SK-N-MC (cell line): ENCODE measurements around the gene IGFN1.

Experiments used
- DNase-seq: peaks from one replicate; pipeline ENCODE4 v3.0.0-alpha.2; 2011; ENCODE audit warnings: low read depth, low spot score
- H3K27ac ChIP-seq: fragments of 200-600 bp; sonication (generic); 2 replicates; pipeline ENCODE4 v1.5.1; 2016; ENCODE audit warnings: mixed run types
- H3K36me3 ChIP-seq: fragments of 200-600 bp; sonication (generic); 2 replicates; pipeline ENCODE4 v1.6.1; 2017; ENCODE audit warnings: antibody characterized with exemption, low read length, mixed read lengths; ENCODE audit not compliant: insufficient read depth
- H3K4me3 ChIP-seq: fragments of 200-600 bp; sonication (generic); 2 replicates; pipeline ENCODE4 v1.5.1; 2016
- H3K9ac ChIP-seq: fragments of 200-600 bp; sonication (generic); 2 replicates; pipeline ENCODE4 v1.8.0; 2017; ENCODE audit warnings: mixed run types, mixed read lengths; ENCODE audit not compliant: insufficient read length
- H3K9me3 ChIP-seq: fragments of 200-600 bp; sonication (generic); 2 replicates; pipeline ENCODE4 v1.6.1; 2017; ENCODE audit warnings: low read depth, mild to moderate bottlenecking, antibody characterized with exemption, low read length, moderate library complexity, mixed read lengths
- EZH2 ChIP-seq: fragments of 200-600 bp; sonication (generic); IDR thresholded peaks from one replicate; pipeline ENCODE4 v1.6.1; 2017; ENCODE audit warnings: antibody characterized with exemption
- FOXP2 ChIP-seq: optimal IDR thresholded peaks from 2 replicates; pipeline ENCODE3; 2011; ENCODE audit warnings: mild to moderate bottlenecking, moderate library complexity; ENCODE audit not compliant: insufficient read depth; ENCODE audit errors: extremely low read length, control extremely low read depth
- POLR2AphosphoS5 ChIP-seq: IDR thresholded peaks from 2 replicates; pipeline ENCODE4 v1.6.1; 2012; ENCODE audit warnings: mild to moderate bottlenecking, low read depth, low read length, borderline replicate concordance

IGFN1 gene

GRCh38 chr1:201274616-201275252 lies 84.1 kb downstream of the IGFN1 start:
- Histone ChIP-seq H3K9ac (no peak overlapping the region), H3K36me3 (no peaks in the 10 kb centered on the region), H3K9me3 (no peaks in the 10 kb centered on the region), H3K4me3 (no peak overlapping the region), H3K27ac (no peak overlapping the region)
- no peak for DNase-seq
- TF ChIP-seq EZH2 (no peak), POLR2AphosphoS5 (no peak), FOXP2 (no peak)

DNA sequence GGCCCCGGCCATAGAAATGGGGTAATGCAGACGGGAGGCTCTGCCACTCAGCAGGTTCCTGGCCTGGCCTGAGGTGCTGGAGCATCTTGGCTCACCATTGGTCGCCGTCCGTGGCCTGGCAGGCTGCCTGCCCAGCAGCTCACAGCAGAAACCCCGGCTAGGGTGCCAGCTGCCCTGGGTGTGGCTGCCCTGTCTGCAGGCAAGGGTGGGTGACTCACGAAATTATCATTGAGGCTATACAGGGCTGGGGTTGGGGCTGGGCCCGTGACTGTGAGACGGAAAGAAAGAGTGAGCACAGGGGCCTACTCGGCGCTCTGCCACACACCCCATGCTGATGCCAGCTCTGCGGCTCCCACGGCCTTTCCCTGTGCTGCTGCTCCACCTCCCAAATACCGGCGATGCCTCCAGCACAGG lies 84.6 kb downstream of the IGFN1 start:
- no peak overlapping the region for H3K9ac ChIP-seq
- H3K27ac ChIP-seq = no peak overlapping the region
- H3K9me3 ChIP-seq = no peaks in the 10 kb centered on the region
- no peak overlapping the region for H3K4me3 ChIP-seq
- DNase-seq = no peak
- no peaks in the 10 kb centered on the region for H3K36me3 ChIP-seq
- TF ChIP-seq POLR2AphosphoS5 (no peak), EZH2 (no peak), FOXP2 (no peak)

DNA sequence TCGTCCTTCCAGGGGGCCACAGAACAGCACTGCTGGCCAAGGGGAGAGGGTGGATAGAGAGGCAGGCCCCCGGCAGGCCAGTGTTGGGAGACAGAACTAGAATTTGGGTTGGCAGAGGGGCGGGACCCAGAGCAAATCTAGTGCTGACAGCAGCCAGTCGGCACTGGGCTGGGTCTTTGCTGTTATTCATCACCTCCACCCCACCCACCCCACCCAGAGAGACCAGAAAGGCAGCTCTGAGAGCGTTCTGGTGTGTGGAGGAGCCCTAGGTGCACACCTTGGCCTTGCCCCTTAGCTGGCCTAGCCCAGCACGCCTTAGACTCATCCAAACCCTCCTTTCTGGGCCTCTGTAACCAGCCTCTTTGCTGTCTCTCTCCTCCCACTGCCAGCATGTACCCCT lies 86.3 kb downstream of the IGFN1 start:
- H3K9me3 ChIP-seq = no peaks in the 10 kb centered on the region
- no peaks in the 10 kb centered on the region for H3K36me3 ChIP-seq
- TF ChIP-seq POLR2AphosphoS5 (no peak), EZH2 (no peak), FOXP2 (no peak)
- H3K4me3 ChIP-seq = no peak overlapping the region
- H3K9ac ChIP-seq = no peak overlapping the region
- no peak for DNase-seq
- no peak overlapping the region for H3K27ac ChIP-seq

DNA sequence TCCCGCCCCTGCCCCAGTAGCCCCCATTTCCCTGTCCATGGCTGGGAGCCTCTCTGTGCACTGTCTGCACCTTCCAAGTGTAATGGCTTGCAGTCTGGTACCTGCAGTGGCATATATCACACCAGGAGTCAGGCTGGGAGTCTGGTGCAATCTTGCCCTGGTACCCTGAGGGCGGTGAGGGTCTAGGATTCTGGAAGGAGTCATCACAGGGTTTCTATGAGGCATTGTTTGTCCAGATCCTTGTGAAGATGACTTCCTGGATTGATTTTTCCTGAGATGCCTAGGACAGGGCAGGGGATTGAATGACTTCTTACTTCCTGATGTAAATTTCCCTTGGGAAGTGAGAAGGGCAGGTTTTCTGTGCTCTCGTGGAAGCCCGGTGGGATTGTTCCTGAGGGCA lies 86.8 kb downstream of the IGFN1 start:
- no peak for DNase-seq
- Histone ChIP-seq H3K36me3 (no peaks in the 10 kb centered on the region), H3K9ac (no peak overlapping the region), H3K4me3 (no peak overlapping the region), H3K27ac (no peak overlapping the region), H3K9me3 (no peaks in the 10 kb centered on the region)
- TF ChIP-seq EZH2 (no peak), POLR2AphosphoS5 (no peak), FOXP2 (no peak)
